A172 (cell line): Measurements from ENCODE around the gene SIRPA. TPM values are rescaled to one million over a fixed set of nuclear protein-coding genes. Genes with fewer than 3 reads are reported as not detected.

ENCODE experiments used
- DNase-seq: peaks from one replicate; pipeline ENCODE4 v3.0.0-alpha.2; 2015; ENCODE audit warnings: low spot score
- total RNA-seq: library from RNA; depleted of rRNA; stranded (reverse); fragments of >200 nt; shearing (Covaris generic); gene quantifications from 2 replicates; pipeline ENCODE4 v1.2.3, GENCODE V29; 2014; rRNA removed

The SIRPA gene
- 8.1 and 10.5 TPM in 2 replicates for total RNA-seq

- DNase-seq, result peak; percentile 44
Measured at GRCh38 chr20:1894951-1895673, at the start of gene SIRPA. Gene SIRPA, plus strand, starts transcription at chr20:1895407. Its CDS starts 41 bp downstream, at chr20:1895448.

- DNase-seq, result no peak
Measured at GRCh38 chr20:1845701-1846100, 49.5 kb upstream of the SIRPA start.

DNA sequence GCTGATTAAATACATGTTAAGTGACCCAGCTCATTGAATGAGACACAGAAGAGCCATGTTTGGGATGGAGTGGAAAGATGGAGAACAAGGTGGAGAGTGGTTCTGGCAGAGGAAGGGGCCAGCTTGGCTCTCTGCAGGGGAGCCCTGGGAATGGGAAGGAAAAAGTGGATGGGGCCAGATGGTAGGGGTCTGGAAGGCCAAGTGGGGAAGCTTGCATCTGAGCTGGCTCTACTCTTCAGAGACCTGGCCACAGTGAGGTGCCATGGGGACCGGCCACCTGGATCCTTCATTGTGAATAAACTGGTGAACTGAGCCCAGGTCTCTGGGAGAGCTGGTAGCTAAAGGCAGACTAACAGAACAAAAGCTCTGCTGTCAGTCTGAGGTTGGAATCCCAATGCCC lies 48.9 kb upstream of the SIRPA start:
- DNase-seq, result no peak

DNA sequence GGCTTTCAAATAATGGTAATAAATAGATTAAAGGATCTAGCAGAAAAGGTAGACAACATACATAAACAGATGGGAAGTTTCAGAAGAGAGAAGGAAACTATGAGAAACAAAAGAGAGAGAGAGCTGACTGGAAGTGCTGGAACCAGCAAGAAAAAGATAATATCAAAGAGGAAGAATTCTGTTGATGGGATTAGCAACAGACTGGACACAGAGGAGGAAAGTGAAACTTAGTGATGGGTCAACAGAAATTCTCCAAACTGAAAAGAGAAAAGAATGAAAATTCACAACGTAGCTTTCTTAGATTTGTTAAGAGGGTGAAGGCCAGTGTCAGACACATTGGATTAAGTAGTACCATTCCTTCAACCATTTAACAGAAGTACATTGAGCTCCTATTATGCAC lies 48.3 kb upstream of the SIRPA start:
- DNase-seq, result no peak

GRCh38 chr20:1847780-1848179 lies 47.4 kb upstream of the SIRPA start:
- DNase-seq, result no peak

DNA sequence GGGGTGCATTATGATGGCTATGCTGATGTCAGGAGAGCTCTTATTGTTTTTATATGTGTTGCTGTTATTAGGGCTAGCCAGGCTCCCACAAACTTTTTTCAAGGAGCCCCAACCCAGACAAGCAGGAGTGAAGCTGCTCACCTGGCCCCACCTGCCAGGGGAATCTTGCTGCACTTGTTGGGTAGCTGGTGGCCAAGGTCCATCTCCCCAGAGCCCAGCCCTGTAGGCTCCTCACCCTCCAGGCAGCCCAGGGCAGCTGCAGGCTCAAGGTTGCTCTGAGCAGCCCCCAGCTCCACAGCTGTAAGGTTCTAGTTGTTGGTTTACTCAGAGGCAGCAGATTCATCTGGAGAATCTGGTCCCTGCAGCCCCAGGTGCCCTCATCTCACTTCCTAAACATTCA lies 46.8 kb upstream of the SIRPA start:
- DNase-seq, result no peak

GRCh38 chr20:1851396-1851795 lies 43.8 kb upstream of the SIRPA start:
- no peak for DNase-seq

GRCh38 chr20:1853473-1853872 lies 41.7 kb upstream of the SIRPA start:
- no peak for DNase-seq

- DNase-seq, result no peak
Measured at GRCh38 chr20:1854246-1854645, 41.0 kb upstream of the SIRPA start.

GRCh38 chr20:1855109-1855508 lies 40.1 kb upstream of the SIRPA start:
- no peak for DNase-seq

DNA sequence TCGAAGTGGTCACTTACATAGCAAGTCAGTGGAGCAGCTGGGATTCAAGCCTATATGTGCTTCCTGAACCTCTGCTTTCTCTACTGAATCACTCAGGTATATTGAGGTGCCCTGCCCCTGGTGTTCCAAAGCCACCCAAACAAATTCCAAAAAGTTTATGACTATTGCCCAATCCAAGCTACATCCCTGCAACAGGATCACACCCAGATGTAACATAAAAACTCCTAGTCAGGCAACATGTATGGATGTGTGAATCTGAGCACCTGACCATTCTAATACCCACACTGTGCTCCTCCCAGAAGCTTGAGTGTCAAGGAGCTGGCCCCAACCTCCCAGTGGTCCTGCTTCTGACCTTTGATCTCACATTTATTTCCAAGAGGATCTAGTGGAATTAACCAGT lies 39.5 kb upstream of the SIRPA start:
- DNase-seq, result no peak

GRCh38 chr20:1856424-1856823 lies 38.8 kb upstream of the SIRPA start:
- no peak for DNase-seq

DNA sequence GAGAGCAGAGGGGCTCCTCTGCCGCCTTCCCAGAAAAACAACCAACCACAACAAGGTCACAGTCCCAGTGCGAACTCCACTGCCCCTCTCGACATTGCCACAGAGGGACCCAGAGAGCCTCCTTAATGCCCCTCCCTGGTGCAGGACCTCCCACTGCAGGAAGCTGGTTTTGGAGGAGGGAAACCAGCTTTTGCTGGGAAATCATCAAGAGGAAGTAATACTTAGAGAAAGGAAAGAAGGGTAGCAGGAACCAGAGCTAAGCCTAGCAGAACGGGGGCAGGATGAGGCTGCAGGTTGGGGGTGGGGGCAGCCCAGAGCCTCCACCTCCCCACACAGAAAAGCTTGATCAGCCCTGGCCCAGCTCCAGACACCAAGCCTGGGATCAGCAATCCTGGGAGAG lies 37.7 kb upstream of the SIRPA start:
- no peak for DNase-seq

DNA sequence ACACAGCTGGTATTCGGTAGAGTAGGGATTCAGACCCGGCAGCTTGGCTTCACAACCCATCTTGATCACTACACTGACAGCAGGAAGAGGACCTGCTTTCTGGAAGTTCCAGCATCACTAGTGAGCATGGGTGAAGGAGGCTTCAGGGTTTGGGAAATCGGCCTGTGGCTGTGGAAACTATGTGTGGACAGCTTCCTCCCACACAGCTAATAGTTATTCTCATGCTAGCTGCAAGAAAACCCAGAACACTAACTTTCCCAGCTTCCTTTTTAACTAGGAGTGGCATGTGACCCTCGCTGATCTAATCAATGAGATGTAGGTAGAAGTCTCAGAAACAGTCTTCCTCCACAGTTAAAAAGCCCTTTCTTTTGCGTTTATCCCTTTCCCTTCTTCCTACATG lies 36.3 kb upstream of the SIRPA start:
- no peak for DNase-seq

DNA sequence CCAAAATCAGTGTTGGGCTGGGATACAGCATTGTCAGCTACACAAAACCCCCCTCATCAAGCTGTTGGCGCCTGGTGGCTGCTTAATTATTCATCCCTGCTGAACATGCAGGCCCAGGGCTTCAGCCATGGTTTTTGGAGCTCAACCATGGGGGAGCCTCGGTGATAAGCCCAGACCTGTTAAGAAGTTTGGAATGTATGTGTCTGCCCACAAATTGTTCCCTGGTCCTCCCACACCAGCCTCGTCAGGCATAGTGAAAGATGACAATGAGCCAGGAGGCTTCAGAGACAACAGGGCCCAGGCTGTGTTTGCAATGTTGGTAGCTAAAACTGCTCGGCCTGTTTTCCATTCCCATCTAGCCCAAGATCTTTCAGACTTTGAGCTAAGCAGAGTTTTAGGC lies 34.8 kb upstream of the SIRPA start:
- peak; percentile 61 for DNase-seq

DNA sequence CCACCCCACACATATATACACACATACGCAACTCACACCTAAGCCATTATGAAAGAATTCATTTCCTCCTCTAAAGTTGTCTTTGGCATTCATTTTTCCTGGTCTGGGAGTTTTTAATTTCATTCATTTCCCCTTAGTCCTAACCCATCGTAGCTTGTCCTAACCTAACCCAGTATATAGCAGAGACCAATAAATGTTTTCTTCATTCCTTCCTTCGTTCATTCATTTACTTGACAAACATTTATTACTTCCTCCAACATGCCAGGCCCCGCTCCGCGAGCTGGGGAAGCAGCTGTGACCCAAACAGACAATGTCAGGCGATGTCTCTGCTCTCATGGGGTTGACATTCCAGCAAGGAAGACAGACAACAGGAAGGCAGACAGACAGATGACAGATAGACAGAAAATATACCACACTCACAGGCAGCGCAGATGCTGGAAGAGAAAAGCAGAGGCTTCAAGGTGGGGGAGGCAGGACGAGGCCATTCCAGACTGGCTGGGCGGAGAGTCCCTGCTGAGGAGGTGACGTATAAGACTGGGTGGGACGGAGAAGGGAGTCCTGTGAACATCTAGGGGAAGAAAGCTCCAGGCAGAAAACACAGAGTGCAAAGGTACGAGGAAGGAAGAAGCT lies 33.7 kb upstream of the SIRPA start:
- no peak for DNase-seq

DNA sequence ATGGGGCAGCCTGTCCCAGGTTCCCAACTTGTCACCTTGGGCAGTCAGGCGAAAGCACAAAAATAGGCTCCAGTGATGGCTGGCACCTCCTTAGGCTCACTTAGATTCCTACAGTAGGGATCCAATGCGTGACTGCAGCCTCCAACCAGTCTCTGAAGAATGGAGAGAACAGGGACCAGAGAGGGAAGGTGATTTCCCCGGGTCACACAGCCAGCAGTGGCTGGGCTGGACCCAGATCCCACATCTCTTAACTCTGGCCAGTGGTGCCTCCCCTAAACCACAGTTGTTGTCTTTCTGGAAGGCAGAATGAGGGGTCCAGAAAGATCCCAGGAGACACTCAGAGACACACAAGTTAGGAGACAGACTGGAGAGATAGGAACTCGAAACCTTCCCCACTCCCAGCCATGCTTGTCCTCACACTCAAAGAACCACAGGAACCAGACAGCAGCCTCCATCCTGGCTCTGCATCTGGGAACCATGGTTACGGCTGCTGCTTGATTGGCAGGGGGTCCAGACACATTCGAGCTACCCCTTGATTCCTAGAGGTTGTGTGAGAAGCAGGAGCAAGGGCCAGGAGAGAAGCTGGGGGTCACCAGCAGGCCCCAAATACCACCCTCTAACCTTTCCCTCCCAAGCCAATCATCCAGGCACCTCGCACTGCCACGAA lies 33.1 kb upstream of the SIRPA start:
- DNase-seq, result no peak

GRCh38 chr20:1862663-1863053 lies 32.5 kb upstream of the SIRPA start:
- DNase-seq, result no peak

DNA sequence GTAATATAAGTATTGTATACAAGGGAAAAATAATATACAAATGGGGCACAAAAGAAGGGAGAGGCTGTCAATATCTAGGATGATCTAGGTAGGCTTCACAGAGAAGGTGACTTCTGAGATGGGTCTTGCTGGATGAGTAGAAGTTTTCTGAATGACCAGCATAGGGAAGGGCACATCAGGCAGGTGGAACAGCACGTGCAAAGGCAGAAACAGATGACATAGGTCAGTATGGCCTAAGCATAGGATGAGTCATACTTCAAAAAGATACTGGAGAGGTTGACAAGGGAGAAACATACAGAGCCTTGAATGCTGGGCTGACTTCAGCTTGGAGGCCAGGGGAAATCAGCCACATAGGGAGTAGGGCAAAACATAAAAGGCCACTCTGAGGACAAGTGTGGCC lies 31.9 kb upstream of the SIRPA start:
- DNase-seq, result peak; percentile 16

DNA sequence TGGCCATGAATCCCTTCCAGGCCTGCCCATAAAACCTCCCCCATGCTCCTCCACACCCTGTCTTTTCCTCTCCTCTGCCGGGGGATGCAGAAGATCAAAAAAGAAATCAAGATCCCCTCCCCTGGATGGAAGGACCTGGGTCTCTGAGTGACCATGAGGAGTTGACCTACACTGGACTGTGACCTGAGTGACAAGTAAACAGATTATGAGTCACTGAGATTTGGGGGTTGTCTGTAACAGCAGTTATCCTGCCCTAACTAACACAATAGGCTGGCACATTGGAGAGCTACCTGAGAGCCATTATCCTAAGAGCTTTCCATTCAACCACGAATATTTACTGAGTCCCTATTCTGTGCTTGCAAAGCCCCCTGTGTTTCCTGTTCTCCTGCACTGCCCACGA lies 28.4 kb upstream of the SIRPA start:
- DNase-seq, result no peak

DNA sequence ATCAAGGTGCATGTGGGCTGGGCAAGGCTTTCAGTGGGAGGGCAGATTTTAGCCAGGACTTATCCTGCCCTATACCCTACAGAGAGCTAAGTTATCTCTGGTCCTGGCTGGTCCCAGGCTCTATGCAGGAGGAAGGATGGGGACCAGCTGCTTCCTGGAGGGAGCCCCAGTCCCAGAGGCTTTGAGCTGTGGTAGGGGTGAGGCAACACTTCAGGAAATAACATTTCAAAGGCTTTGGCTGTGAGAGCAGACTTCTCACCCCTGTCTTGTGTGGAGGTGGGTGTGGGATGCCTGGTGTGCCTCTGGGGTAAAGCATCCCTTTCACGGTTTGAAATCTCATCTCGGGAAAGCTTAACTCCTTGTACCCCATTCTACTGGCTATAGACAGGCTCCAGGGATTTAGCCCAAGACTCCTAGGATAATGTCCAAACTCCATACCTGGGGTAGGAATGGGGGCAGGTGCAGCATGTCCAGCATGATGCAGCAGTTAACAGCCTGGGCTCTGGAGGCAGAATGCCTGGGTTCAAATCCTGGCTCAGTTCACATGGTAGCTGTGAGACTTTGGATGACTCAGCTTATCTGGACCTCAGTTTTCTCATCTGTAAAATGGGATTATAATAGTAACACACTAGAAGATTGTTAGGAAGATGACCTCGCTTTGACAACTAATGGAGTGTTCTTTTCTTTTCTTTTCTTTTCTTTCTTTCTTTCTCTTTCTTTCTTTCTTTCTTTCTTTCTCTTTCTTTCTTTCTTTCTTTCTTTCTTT lies 27.5 kb upstream of the SIRPA start:
- no peak for DNase-seq

- DNase-seq, result peak; percentile 14
Measured at GRCh38 chr20:1868856-1869255, 26.4 kb upstream of the SIRPA start.
